ENCODE results near the gene CWC27. TPM values are rescaled to one million over a fixed set of nuclear protein-coding genes. Genes with fewer than 3 reads are reported as not detected.

Gene CWC27
- polyA plus RNA-seq, 2 of the 4 experiments (the other 2 are of a cell fraction): 24.1 to 48.5 TPM

DNA sequence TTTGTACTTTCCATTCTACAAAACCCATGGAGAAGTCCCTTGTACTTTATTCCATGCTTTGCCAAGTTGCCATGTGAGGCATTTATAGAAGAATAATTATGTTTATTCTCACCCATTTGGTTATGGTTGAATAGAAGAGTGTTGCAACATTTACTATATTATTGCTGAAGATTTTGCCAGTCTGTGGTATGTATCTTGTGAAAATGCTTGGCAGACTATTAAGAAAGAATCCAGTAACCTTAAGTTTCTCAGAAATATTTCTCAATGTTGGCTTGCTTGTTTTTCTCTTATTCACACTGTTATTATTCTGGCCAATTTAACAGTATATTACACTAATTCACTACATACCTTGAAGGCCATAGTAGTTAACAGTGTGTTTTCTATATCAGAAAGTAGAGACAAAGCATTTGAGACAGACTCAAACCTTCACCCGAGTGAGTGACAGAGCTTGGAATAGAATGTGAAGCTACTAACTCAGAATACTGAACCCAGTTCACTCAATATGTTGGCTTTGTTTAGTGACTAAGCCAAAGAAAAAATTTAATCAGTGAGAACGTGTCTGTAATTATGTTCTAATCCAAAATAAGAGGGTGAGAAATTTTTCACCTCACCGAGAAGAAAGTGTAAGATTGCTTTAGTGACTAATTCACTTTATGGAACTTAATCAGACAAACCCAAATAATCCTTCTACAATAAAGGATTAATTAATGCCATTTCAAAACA, 184.4 kb downstream of the CWC27 start:
- ATAC-seq (no peak), FAIRE-seq (no peak), DNase-seq (ENCODE audit: low read depth in 1 of 2, low spot score in 1 of 2) (no peak)
- ChIA-PET CTCF (no interaction called here), POLR2A (no interaction called here)
- Histone ChIP-seq H3K9me3 (no peaks in the 10 kb centered on the region), H3K4me3 (no peak overlapping the region), H3K27ac (no peak overlapping the region), H3K4me2 (no peak overlapping the region), H3K4me1 (no peaks in the 10 kb centered on the region)
- TF ChIP-seq FOSB (CRISPR knock-in tag; IDR thresholded peaks at IDR 0.05): no peak
- no peak for TF ChIP-seq RFX5 (IDR thresholded peaks at IDR 0.05)
- TF ChIP-seq, protein P1, sequence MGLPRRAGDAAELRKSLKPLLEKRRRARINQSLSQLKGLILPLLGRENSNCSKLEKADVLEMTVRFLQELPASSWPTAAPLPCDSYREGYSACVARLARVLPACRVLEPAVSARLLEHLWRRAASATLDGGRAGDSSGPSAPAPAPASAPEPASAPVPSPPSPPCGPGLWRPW (IDR thresholded peaks at IDR 0.05): no peak
- no peak for TF ChIP-seq HOXA7 (CRISPR knock-in tag; IDR thresholded peaks at IDR 0.05)
- TF ChIP-seq ZNF302 (CRISPR knock-in tag; IDR thresholded peaks at IDR 0.05): no peak
- no peak for TF ChIP-seq CBX8 (IDR thresholded peaks at IDR 0.05)
- no peak for TF ChIP-seq HEYL (CRISPR knock-in tag; IDR thresholded peaks at IDR 0.05)
- TF ChIP-seq KDM1A (IDR thresholded peaks at IDR 0.05; ENCODE audit: low read depth): no peak
- 86% methylated on average over 3 of the region's 3 CpGs for WGBS (ENCODE audit: missing lambda C conversion rate)

DNA sequence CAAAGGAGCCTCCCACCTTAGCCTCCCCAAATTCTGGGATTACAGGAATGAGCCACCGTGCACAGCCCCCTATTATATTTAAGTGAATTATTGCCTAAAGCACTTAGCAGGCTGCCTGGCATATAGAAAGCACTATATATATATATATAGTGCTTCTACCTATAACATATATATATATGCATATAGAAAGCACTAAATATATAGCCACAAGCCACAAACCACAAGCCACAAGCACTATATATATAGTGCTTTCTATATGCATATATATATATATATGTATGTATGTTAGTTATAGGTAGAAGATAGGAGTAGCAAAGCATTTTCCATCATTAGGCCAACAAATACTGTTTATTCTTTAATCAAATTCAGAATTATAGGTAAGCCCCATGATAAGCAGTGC, 185.8 kb downstream of the CWC27 start:
- ChIA-PET POLR2A (no interaction called here), CTCF (no interaction called here)
- Histone ChIP-seq H3K27ac (no peak overlapping the region), H3K4me1 (no peaks in the 10 kb centered on the region), H3K4me3 (no peak overlapping the region), H3K4me2 (no peak overlapping the region), H3K9me3 (no peaks in the 10 kb centered on the region)
- ATAC-seq (no peak), DNase-seq (ENCODE audit: low read depth in 1 of 2, low spot score in 1 of 2) (no peak), FAIRE-seq (no peak)
- no peak for TF ChIP-seq HDAC2 (IDR thresholded peaks at IDR 0.05)
- TF ChIP-seq, protein P2, sequence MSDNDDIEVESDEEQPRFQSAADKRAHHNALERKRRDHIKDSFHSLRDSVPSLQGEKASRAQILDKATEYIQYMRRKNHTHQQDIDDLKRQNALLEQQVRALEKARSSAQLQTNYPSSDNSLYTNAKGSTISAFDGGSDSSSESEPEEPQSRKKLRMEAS (IDR thresholded peaks at IDR 0.05): no peak
- no peak for TF ChIP-seq TP53 (CRISPR knock-in tag; IDR thresholded peaks at IDR 0.05)
- TF ChIP-seq MAFK (IDR thresholded peaks at IDR 0.05; ENCODE audit: partially characterized antibody): no peak
- TF ChIP-seq CEBPB (IDR thresholded peaks at IDR 0.05): no peak
- TF ChIP-seq MYC (IDR thresholded peaks at IDR 0.05; ENCODE audit: borderline replicate concordance, low read length): no peak
- whole genome bisulfite sequencing (ENCODE audit: missing lambda C conversion rate): 85% methylated on average over 1 of the region's 1 CpG

DNA sequence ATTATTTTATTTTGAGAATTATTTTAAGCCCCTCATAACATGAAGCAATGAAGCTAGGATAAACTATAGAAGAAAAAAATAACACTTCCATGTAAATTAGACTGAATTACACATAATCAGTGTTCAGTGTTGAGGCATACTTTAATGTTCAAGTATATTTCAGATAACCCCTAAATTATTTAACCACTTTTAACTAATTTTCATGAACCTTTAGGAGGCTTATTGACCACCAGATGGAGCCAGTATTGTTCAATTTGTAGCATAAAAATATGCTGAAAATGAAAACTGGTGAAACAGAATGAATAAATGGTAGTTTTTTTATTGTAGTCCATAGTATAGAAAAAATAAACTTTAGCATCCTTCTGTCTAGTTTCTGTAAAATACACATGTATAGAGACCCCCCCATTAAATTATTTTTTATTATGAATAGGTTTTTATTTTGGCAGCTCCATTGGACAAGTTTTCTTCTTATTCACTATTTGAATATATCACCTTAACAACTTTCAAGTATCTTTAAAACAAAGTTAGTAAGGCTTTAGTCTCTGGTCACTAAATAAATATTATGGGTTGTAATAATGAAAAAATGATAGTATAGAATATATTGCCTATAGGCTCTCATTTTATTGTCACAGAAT, 190.1 kb downstream of the CWC27 start:
- CTCF ChIA-PET: interaction anchor here (0.8 to 1.8 kb wide), 13 partner anchors 13 to 547 kb away, joined by 3 to 14 read pairs (median 3); partner anchors contain the start of gene ADAMTS6
- H3K9me3 ChIP-seq: peaks cover 15% of the 10 kb centered on the region; the same call in 2 of the 3 replicates
- POLR2A ChIA-PET: interaction anchor here (0.7 kb wide), 1 partner anchor 76 kb away, joined by 3 read pairs; no protein-coding TSS in a partner anchor
- ATAC-seq (0 out of 6 replicates have a peak, but pooled peaks of 1 of the 2 experiments have one; percentile 31), DNase-seq (ENCODE audit: low read depth in 1 of 2, low spot score in 1 of 2) (peak in 1 of 2 experiments; percentile 35), FAIRE-seq (peak; percentile 68)
- no peak overlapping the region for H3K4me3 ChIP-seq
- TF ChIP-seq RAD21 (conservative IDR thresholded peaks at IDR 0.05 in 1 of 2, IDR thresholded peaks at IDR 0.05 in 1 of 2): peak; percentile 62 to 76
- TF ChIP-seq NFE2L2 (conservative IDR thresholded peaks at IDR 0.05; ENCODE audit: low read length): no peak
- no peak for TF ChIP-seq RNF2 (IDR thresholded peaks at IDR 0.05; ENCODE audit: borderline replicate concordance, low read depth)
- TF ChIP-seq TFCP2L1 (CRISPR knock-in tag; IDR thresholded peaks at IDR 0.05): no peak
- no peak for TF ChIP-seq POLR2AphosphoS2 (conservative IDR thresholded peaks at IDR 0.05; ENCODE audit: low read length)
- TF ChIP-seq ZC3H11A (IDR thresholded peaks at IDR 0.05): no peak
- TF ChIP-seq SMC3 (IDR thresholded peaks at IDR 0.05): peak; percentile 88
- TF ChIP-seq, protein P3, sequence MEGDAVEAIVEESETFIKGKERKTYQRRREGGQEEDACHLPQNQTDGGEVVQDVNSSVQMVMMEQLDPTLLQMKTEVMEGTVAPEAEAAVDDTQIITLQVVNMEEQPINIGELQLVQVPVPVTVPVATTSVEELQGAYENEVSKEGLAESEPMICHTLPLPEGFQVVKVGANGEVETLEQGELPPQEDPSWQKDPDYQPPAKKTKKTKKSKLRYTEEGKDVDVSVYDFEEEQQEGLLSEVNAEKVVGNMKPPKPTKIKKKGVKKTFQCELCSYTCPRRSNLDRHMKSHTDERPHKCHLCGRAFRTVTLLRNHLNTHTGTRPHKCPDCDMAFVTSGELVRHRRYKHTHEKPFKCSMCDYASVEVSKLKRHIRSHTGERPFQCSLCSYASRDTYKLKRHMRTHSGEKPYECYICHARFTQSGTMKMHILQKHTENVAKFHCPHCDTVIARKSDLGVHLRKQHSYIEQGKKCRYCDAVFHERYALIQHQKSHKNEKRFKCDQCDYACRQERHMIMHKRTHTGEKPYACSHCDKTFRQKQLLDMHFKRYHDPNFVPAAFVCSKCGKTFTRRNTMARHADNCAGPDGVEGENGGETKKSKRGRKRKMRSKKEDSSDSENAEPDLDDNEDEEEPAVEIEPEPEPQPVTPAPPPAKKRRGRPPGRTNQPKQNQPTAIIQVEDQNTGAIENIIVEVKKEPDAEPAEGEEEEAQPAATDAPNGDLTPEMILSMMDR (IDR thresholded peaks at IDR 0.05): peak; percentile 70
- TF ChIP-seq RCOR1 (IDR thresholded peaks at IDR 0.05; ENCODE audit: low read depth, low read length): no peak
- TF ChIP-seq JUN (IDR thresholded peaks at IDR 0.05): no peak
- no peak overlapping the region for H3K27ac ChIP-seq
- H3K4me2 ChIP-seq: no peak overlapping the region
- H3K4me1 ChIP-seq: no peaks in the 10 kb centered on the region
